Measurements from ENCODE around the gene MBP.

The MBP gene

DNA sequence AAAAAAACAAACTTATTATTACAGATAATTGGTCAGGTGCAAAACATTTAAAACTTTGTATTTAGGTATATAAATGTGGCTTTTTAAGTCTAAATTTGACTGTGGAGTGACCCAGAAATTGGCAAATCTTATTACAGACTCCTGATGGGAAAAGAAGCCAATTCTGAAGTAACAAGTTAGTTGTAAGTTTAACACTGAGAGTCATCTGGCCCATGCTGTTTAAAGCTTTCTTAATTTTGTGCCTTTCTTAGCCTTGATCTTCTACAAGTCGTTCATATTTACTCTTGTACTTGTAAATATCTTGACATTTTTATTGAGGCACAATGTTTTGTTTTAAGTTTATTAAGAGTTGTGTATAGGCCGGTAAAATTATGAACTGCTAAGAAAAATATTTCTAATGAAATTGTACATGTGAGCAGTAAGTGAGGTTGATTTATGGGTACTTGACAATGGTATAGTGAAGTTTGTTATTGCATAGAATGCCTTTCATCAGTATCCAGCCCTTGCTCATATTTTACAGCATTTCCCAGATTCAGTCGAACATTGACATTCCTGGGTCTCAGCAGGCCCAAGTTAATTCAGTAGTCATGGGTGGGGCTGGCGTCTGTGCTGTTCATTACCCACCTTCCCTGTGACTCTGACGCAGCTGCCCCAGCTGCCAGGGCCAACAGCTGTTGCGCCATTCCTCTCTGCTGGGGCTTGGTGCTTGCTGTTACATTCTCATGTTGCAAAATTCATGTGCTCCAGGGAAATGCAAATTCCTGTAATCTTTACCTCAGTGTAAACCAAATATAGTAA is 188.8 kb downstream of the MBP start:
- no peak for DNase-seq (ENCODE audit: low read depth in 2 of 2)

GRCh38 chr18:76941284-76941683 is 191.3 kb downstream of the MBP start:
- DNase-seq (ENCODE audit: low read depth in 2 of 2), result no peak

DNA sequence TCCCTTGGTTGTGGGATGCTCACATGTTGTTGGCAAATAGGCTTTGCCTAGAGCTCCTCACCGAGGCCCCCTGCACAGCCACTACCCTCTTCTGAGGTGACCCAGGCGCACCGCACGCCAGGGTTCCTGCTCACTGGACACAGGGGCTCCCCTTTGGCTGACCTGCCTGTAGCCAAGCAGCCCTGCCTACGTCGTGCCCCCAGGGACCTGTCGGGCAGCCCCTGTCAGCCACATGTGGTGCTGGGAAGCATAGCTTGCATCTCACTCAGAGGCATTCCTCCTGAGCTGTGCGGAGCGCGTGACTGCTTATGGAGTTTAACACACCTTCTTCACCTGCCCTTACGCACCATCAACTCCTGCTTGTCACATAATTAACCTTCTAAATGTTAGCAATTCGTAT is 194.0 kb downstream of the MBP start:
- no peak for DNase-seq (ENCODE audit: low read depth in 2 of 2)

DNA sequence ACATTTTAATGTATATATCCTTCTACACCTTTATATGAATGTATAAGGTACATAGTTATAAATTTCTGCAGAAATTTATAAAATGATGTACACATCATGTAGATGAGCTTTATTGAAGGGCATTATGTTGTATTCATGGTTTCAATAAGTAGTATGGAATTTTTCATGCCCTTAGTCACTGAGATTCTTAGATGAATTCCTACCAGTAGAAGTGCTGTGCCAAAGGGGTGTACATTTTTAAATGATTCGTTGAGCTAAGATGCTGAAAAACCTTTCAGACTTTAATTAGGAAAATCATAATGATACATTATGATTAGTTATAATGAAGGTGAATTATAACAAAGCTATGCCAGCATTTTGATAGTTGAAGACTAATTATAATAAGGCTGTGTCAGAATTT is 195.0 kb downstream of the MBP start:
- no peak for DNase-seq (ENCODE audit: low read depth in 2 of 2)

- no peak for DNase-seq (ENCODE audit: low read depth in 2 of 2)
Observed at GRCh38 chr18:76936877-76937276, 195.7 kb downstream of the MBP start.

GRCh38 chr18:76935722-76936337 is 196.8 kb downstream of the MBP start:
- DNase-seq (ENCODE audit: low read depth in 2 of 2), result no peak

DNA sequence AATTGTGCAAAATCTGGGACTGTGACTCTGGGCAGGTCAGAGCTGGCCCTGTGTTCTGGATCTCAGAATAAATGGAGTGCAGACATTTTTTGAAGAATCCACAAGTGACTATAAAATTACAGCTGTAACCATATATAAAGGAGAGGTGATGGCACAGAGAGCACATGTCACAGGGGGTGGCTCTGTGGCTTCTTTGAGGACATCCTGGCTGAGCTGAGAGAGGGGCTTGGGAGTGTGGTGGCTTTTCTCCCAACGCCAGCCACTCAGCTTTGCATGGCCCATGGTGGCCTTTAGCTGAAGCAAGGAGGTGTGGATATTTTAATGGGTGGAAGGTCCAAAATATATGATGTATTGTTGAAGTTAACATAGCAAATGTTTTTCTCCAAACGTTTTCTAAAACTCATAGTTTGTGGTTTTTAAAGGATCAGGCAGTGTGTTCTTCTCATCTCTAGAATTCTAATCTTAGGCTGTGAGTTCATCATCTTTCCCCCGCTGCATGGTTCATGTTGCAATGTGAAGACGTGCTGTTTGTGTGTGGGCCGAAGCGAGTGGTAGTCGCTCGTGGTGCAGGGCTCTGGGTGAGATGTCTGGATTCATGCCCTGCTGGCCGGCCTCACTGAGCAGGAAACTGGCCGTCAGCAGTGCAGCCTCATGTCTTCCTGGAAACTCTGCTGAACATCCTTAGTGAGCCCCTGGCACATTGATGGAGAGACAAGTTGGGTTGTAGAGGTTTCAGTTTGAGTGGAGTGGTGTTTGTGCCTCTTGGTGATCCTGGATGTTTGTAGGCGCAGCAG is 200.4 kb downstream of the MBP start:
- no peak for DNase-seq (ENCODE audit: low read depth in 2 of 2)

DNA sequence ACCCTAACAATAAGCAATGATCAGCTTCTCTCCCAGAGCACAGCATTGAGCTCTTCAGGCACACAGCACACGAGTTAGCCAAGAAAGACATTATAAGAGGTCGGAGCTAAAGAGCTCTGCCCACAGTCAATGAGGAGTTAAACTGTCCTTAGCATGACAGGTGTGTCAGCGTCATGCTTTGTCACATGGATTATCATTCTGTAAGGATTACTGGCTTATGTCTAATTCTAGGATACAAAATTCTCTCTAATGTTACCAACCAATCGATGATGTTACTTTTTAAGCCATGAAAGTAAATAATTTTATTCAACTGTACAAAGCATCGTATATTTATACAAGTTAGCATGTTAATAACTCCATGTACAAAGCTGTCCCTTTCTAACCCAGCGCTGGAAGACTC is 201.4 kb downstream of the MBP start:
- no peak for DNase-seq (ENCODE audit: low read depth in 2 of 2)

Measured in stimulated activated CD4-positive, alpha-beta T cell treated with anti-CD3 and anti-CD28 coated beads, Interleukin-15, amount 100 ng/mL, for 48 hours (primary cell).